HG03097 (cell line): Measurements from ENCODE around the gene GBA2.
A peak's percentile ranks its signal among the peaks of the same experiment; 100 is the strongest.

Source experiments
- ATAC-seq: cut with Tn5 transposase; IDR thresholded peaks from one replicate; pipeline ENCODE4 v1.9.1; 2021; ENCODE audit not compliant: unreplicated experiment, low FRiP score

GBA2 gene

GRCh38 chr9:35697486-35697885 is 51.5 kb downstream of the GBA2 start:
- no peak for ATAC-seq

GRCh38 chr9:35696520-35697215 is 52.4 kb downstream of the GBA2 start:
- ATAC-seq: peak; percentile 52

- ATAC-seq: no peak
Measured at GRCh38 chr9:35695943-35696401, 53.1 kb downstream of the GBA2 start.

GRCh38 chr9:35691757-35692301 is 57.2 kb downstream of the GBA2 start:
- no peak for ATAC-seq

GRCh38 chr9:35691334-35691650 is 57.7 kb downstream of the GBA2 start:
- no peak for ATAC-seq

GRCh38 chr9:35690614-35691333 is 58.3 kb downstream of the GBA2 start:
- no peak for ATAC-seq

GRCh38 chr9:35690294-35690613 is 58.8 kb downstream of the GBA2 start:
- no peak for ATAC-seq

GRCh38 chr9:35689542-35690293 is 59.3 kb downstream of the GBA2 start, which contains the start of gene TPM2:
TPM2 (minus strand) TSS chr9:35689925; CDS start chr9:35689817, 108 bp downstream.
- no peak for ATAC-seq

- no peak for ATAC-seq
Measured at GRCh38 chr9:35688558-35689541, 60.2 kb downstream of the GBA2 start.

GRCh38 chr9:35687972-35688557 is 61.0 kb downstream of the GBA2 start:
- no peak for ATAC-seq

- ATAC-seq: no peak
Measured at GRCh38 chr9:35687306-35687705, 61.7 kb downstream of the GBA2 start.
